IPS DF 6.9 (cell line): ENCODE results near the gene WWOX.

ENCODE experiments used
- DNase-seq: peaks from one replicate; pipeline ENCODE4 v3.0.0-alpha.2; 2013; ENCODE audit warnings: low read depth, low spot score
- H3K27ac ChIP-seq: one replicate; pipeline ENCODE4 v1.5.1; 2013; ENCODE audit warnings: low read length, control low read depth
- H3K27me3 ChIP-seq: 2 replicates; pipeline ENCODE4 v1.6.1; 2013; ENCODE audit warnings: mild to moderate bottlenecking, low read length; ENCODE audit not compliant: control insufficient read depth, insufficient read depth
- H3K36me3 ChIP-seq: 2 replicates; pipeline ENCODE4 v1.6.1; 2013; ENCODE audit warnings: low read length; ENCODE audit not compliant: control insufficient read depth, insufficient read depth
- H3K4me1 ChIP-seq: 2 replicates; pipeline ENCODE4 v1.6.1; 2013; ENCODE audit warnings: low read length; ENCODE audit not compliant: control insufficient read depth, insufficient read depth
- H3K4me3 ChIP-seq: 2 replicates; pipeline ENCODE4 v1.5.1; 2013; ENCODE audit warnings: mild to moderate bottlenecking, low read length
- H3K9me3 ChIP-seq: 2 replicates; pipeline ENCODE4 v1.6.1; 2013; ENCODE audit warnings: low read length, inconsistent platforms; ENCODE audit not compliant: control insufficient read depth, insufficient read depth
- WGBS: extraction: QIAGEN DNeasy Blood & Tissue Kit; methylation state at CpG from one replicate; pipeline ENCODE4 v1.1.7; 2013; ENCODE audit warnings: mixed read lengths, missing lambda C conversion rate; ENCODE audit not compliant: insufficient read length, insufficient coverage; 5-methylcytosine and 5-hydroxymethylcytosine counted together

The WWOX gene

GRCh38 chr16:78126662-78127061, 27.2 kb downstream of the WWOX start:
- no peaks in the 10 kb centered on the region for H3K4me1 ChIP-seq
- H3K4me3 ChIP-seq, result no peak overlapping the region
- no peak for DNase-seq
- H3K36me3 ChIP-seq, result no peaks in the 10 kb centered on the region
- H3K9me3 ChIP-seq, result no peaks in the 10 kb centered on the region
- H3K27me3 ChIP-seq, result no peaks in the 10 kb centered on the region
- WGBS, result no CpG with 5 or more reads among the region's 3 CpGs
- H3K27ac ChIP-seq, result no peak overlapping the region

- H3K4me1 ChIP-seq, result no peaks in the 10 kb centered on the region
- H3K4me3 ChIP-seq, result no peak overlapping the region
- no CpG with 5 or more reads among the region's 5 CpGs for WGBS
- H3K36me3 ChIP-seq, result no peaks in the 10 kb centered on the region
- DNase-seq, result no peak
- no peaks in the 10 kb centered on the region for H3K27me3 ChIP-seq
- H3K27ac ChIP-seq, result no peak overlapping the region
- no peaks in the 10 kb centered on the region for H3K9me3 ChIP-seq
Observed at GRCh38 chr16:78127130-78127529, 27.7 kb downstream of the WWOX start.

GRCh38 chr16:78128913-78129312, 29.5 kb downstream of the WWOX start:
- DNase-seq, result no peak
- Histone ChIP-seq H3K27me3 (no peaks in the 10 kb centered on the region), H3K4me1 (no peaks in the 10 kb centered on the region), H3K27ac (no peak overlapping the region), H3K9me3 (no peaks in the 10 kb centered on the region), H3K4me3 (no peak overlapping the region), H3K36me3 (no peaks in the 10 kb centered on the region)
- no CpG with 5 or more reads among the region's 9 CpGs for WGBS

GRCh38 chr16:78129349-78129748, 29.9 kb downstream of the WWOX start:
- no peaks in the 10 kb centered on the region for H3K4me1 ChIP-seq
- H3K27me3 ChIP-seq, result no peaks in the 10 kb centered on the region
- DNase-seq, result no peak
- H3K4me3 ChIP-seq, result no peak overlapping the region
- H3K36me3 ChIP-seq, result no peaks in the 10 kb centered on the region
- WGBS, result no CpG with 5 or more reads among the region's 2 CpGs
- no peak overlapping the region for H3K27ac ChIP-seq
- no peaks in the 10 kb centered on the region for H3K9me3 ChIP-seq

GRCh38 chr16:78130083-78130608, 30.7 kb downstream of the WWOX start:
- Histone ChIP-seq H3K9me3 (no peaks in the 10 kb centered on the region), H3K27ac (no peak overlapping the region), H3K27me3 (no peaks in the 10 kb centered on the region), H3K36me3 (no peaks in the 10 kb centered on the region), H3K4me3 (no peak overlapping the region), H3K4me1 (no peaks in the 10 kb centered on the region)
- DNase-seq, result no peak
- WGBS, result no CpG with 5 or more reads among the region's 4 CpGs

GRCh38 chr16:78130950-78131349, 31.5 kb downstream of the WWOX start:
- Histone ChIP-seq H3K36me3 (no peaks in the 10 kb centered on the region), H3K4me3 (no peak overlapping the region), H3K27ac (no peak overlapping the region), H3K4me1 (no peaks in the 10 kb centered on the region), H3K27me3 (no peaks in the 10 kb centered on the region), H3K9me3 (no peaks in the 10 kb centered on the region)
- DNase-seq, result no peak
- no CpG with 5 or more reads among the region's 5 CpGs for WGBS

GRCh38 chr16:78133919-78134318, 34.5 kb downstream of the WWOX start:
- H3K27me3 ChIP-seq, result no peaks in the 10 kb centered on the region
- no peak for DNase-seq
- no peak overlapping the region for H3K4me3 ChIP-seq
- H3K9me3 ChIP-seq, result no peaks in the 10 kb centered on the region
- no peaks in the 10 kb centered on the region for H3K4me1 ChIP-seq
- H3K27ac ChIP-seq, result no peak overlapping the region
- no peaks in the 10 kb centered on the region for H3K36me3 ChIP-seq
- no CpG with 5 or more reads among the region's 2 CpGs for WGBS

GRCh38 chr16:78134944-78135619, 35.6 kb downstream of the WWOX start:
- no peaks in the 10 kb centered on the region for H3K4me1 ChIP-seq
- no peak overlapping the region for H3K4me3 ChIP-seq
- H3K36me3 ChIP-seq, result no peaks in the 10 kb centered on the region
- H3K27me3 ChIP-seq, result no peaks in the 10 kb centered on the region
- DNase-seq, result no peak
- H3K27ac ChIP-seq, result no peak overlapping the region
- WGBS, result no CpG with 5 or more reads among the region's 7 CpGs
- H3K9me3 ChIP-seq, result no peaks in the 10 kb centered on the region

- no peak overlapping the region for H3K27ac ChIP-seq
- no peaks in the 10 kb centered on the region for H3K27me3 ChIP-seq
- no peak for DNase-seq
- H3K9me3 ChIP-seq, result no peaks in the 10 kb centered on the region
- H3K4me3 ChIP-seq, result no peak overlapping the region
- H3K4me1 ChIP-seq, result no peaks in the 10 kb centered on the region
- H3K36me3 ChIP-seq, result no peaks in the 10 kb centered on the region
- WGBS, result no CpG with 5 or more reads among the region's 11 CpGs
Observed at GRCh38 chr16:78137179-78137578, 37.7 kb downstream of the WWOX start.

GRCh38 chr16:78137782-78138616, 38.5 kb downstream of the WWOX start:
- no peak overlapping the region for H3K27ac ChIP-seq
- H3K4me3 ChIP-seq, result no peak overlapping the region
- no CpG with 5 or more reads among the region's 8 CpGs for WGBS

More at GRCh38 chr16:78137782-78138616, 38.5 kb downstream of the WWOX start:
- H3K9me3 ChIP-seq, result no peaks in the 10 kb centered on the region
- H3K36me3 ChIP-seq, result no peaks in the 10 kb centered on the region
- no peaks in the 10 kb centered on the region for H3K4me1 ChIP-seq
- no peaks in the 10 kb centered on the region for H3K27me3 ChIP-seq
- no peak for DNase-seq
